ENCODE measurements around the gene SLC2A9.

DNA sequence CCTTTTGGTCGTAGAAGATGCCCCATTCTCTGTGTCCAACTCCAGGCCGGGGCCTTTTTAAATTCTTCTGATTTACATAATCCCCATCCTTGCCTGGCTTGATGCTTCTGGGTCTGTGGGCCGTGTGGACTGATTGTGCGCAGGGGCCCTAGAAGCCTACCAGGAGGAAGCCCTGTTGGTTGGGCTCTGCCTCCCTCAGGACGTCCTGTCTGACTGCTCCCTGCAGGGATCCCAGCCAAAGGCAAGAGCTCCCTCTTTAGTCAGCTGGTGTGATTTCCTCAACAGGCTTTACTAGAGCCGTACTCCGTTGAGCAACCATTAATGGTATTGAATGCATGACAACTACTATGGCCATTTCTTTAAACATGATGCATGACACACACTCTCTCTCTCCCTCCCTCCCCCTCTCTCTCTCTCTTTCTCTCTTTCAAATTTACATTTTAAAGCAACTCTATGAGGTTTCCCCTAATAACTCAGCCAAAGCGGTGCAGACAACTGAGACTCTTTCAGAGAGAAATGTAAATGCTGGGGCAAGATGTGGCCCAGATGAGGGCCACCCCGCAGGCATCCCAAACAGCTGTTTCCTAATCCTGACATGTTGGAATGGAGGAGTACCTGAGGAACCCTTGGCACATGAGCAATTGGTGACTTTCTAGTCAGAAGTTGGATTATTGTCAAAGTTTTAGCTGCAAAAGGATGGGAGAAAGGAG is 122.5 kb downstream of the SLC2A9 start:
- no peak for TF ChIP-seq EZH2 (IDR thresholded peaks at IDR 0.05; ENCODE audit: borderline replicate concordance)
- TF ChIP-seq, protein P1, sequence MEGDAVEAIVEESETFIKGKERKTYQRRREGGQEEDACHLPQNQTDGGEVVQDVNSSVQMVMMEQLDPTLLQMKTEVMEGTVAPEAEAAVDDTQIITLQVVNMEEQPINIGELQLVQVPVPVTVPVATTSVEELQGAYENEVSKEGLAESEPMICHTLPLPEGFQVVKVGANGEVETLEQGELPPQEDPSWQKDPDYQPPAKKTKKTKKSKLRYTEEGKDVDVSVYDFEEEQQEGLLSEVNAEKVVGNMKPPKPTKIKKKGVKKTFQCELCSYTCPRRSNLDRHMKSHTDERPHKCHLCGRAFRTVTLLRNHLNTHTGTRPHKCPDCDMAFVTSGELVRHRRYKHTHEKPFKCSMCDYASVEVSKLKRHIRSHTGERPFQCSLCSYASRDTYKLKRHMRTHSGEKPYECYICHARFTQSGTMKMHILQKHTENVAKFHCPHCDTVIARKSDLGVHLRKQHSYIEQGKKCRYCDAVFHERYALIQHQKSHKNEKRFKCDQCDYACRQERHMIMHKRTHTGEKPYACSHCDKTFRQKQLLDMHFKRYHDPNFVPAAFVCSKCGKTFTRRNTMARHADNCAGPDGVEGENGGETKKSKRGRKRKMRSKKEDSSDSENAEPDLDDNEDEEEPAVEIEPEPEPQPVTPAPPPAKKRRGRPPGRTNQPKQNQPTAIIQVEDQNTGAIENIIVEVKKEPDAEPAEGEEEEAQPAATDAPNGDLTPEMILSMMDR (IDR thresholded peaks at IDR 0.05; ENCODE audit: poor library complexity), result peak; percentile 55

Measured in hepatocyte (in vitro differentiated cells).